Measurements from ENCODE around the gene PHOX2A.
"Not testable (repeated sequence)": the region's sequence is repeated elsewhere in the genome, so short reads cannot be mapped to it uniquely, and the experiment has no call there.

The PHOX2A gene

DNA sequence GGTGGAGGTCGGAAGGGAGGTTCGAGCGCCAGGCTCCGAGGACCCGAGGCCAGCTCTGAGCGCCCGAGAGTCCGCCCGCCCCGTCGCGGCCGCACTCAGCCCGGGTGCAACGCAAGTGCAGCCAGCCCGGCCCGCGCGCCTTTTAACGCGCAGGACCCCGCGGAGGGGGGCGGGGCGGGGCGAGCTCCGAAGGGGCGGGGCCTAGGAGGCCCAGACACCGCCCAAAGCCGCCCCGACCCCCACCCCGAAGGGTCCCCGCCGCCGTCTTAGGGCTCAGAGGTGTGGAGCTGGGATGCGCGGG is at the start of gene PHOX2A:
Gene PHOX2A, minus strand, starts transcription at position 117 of the 301 bp plus-strand sequence. CDS start 172 bp downstream, outside the sequence.
- DNase-seq, result no peak

DNA sequence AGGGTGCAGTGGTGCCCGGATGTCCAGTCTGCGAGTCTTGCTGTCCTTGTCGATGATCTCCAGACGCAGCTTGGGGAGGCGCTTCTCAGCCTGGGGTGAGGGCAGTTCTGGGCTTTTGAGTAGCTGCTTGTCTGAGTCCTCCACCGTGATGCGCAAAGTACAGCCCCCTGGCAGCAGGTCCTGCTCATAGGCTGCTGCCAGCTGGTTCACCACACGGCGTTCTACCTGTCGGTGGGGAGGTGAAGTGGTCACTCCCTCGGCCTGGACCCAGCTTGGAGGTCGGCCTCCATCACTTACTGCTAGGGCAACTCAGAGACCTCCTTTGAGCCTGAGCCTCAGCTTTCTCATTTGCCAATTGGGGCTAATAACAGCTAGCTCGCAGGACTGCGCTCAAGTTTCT is 49.4 kb upstream of the PHOX2A start:
- no peak for DNase-seq

DNA sequence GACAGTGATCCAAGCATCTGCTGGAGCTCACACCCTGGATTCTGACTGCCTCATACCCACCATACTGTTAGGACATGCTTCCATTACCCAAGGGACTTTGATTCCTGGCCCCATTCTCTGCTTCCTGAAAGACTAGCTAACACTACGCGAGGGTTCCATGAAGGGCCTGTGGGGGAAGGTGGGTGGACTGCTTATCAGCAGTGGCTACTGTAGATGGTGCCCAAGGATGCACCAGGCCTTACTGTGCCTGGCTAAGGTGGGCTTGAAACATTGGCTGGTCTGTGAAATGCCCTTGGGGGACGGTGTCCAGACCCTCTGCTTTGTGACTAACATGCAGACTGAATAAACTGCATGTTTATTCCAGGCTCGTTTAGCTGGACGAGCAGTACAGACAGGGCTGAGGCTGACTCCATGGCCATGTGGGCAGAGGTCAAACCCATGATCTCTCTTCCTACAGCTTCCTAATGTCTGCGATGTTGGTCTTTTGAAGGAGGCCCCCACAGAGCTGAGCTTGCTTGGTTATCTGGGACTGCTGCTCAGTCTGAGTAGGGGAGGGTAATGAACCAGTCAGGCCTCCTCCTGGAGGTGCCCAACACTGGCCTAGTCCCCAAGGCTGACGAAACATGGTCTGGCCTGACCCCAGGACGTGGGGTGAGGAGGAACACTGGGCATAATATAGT is 48.3 kb upstream of the PHOX2A start:
- no peak for DNase-seq

DNA sequence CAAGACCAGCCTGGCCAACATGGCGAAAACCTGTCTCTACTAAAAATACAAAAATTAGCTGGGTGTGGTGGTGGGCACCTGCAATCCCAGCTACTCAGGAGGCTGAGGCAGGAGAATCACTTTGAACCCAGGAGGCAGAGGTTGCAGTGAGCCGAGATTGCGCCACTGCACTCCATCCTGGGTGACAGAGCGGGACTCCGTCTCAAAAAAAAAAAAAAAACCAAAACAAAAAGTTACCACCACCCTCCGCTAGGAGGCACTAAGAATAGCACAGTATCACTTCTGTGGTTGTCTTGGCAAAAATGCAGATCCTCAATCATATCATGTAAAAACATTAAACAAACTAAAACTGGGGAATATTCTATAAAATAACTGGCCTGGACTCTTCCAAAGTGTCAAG is 46.8 kb upstream of the PHOX2A start:
- not testable (repeated sequence) for DNase-seq

DNA sequence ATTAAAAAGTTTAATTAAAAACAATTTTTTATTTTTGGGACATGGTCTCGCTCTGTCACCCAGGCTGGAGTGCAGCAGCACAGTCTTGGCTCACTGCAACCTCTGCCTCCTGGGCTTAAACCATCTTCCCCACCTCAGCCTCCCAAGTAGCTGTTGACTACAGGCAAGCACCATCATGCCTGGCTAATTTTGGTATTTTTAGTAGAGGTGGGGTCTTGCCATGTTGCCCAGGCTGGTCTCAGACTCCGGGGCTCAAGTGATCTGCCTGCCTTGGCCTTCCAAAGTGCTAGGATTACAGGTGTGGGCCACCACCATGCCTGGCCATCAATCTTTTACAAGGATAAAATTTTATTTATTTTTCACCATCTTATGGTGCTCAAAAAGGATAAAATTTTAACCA is 43.3 kb upstream of the PHOX2A start:
- no peak for DNase-seq

DNA sequence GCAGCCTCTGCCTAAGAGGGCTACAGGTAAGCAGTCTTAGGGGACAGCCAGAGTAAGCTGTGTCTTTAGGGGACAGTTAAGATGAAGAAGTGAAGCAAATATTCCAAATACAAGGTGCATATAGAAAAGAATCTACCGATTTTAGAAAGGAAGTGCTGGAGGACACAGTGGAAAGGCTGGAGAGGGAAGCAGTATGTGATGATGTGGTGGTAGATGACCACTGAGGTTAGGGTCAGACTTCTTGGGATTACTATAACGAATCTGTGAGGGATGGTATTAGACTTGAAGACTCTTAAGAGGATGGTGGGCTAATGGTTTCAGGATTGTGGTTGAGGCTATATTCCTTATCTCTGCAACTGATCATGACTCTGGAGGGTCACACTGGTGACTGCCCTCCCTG is 40.0 kb upstream of the PHOX2A start:
- no peak for DNase-seq

DNA sequence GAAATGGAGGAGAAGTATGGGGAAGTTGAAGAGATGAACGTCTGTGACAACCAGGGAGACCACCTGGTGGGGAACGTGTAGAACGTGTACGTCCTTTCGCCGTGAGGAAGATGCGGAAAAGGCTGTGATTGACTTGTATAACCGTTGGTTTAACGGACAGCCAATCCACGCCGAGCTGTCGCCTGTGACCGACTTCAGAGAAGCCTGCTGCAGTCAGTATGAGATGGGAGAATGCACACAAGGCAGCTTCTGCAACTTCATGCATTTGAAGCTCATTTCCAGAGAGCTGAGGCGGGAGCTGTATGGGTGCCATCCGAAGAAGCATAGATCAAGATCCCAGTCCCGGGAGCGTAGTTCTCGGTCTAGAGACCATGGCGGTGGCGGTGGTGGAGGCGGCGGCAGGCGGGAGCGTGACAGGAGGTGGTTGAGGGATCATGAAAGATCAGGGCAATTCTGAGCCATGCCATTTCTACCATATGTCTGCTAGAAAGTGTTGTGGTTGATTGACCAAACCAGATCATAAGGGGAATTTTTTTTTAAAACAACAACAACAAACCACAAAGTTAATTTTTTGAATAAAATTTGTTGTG is 36.8 kb upstream of the PHOX2A start:
- no peak for DNase-seq

DNA sequence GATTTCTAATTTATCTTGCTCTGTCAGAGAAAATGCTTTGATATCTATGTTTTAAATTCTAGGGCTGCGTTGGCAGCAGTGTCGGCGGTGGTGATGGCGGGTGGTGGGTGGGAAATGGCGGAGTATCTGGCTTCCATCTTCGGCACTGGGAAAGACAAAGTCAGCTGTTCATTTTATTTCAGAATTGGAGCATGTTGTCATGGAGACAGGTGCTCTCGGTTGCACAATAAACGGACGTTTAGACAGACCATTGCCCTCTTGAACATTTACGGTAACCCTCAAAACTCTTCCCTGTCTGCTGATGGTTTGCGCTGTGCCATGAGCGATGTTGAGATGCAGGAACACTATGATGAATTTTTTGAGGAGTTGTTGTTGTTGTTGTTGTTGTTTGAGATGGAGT is 36.1 kb upstream of the PHOX2A start:
- no peak for DNase-seq

DNA sequence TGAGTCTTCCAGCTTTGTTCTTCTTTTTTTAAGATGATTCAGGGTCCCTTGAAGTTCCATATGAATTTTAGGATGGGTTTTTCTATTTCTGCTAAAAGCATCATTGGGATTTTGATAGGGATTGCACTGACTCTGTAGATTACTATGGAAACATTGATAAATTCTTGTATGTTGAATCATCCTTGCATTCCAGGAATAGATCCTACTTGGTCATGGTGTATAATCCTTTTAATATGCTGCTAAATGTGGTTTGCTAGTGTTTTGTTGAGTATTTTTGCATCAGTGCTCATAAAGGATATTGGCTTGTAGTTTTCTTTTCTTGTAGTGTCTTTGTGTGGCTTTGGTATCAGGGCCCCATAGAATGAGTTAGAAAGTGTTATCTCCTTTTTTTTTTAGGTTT is 34.9 kb upstream of the PHOX2A start:
- DNase-seq, result no peak

DNA sequence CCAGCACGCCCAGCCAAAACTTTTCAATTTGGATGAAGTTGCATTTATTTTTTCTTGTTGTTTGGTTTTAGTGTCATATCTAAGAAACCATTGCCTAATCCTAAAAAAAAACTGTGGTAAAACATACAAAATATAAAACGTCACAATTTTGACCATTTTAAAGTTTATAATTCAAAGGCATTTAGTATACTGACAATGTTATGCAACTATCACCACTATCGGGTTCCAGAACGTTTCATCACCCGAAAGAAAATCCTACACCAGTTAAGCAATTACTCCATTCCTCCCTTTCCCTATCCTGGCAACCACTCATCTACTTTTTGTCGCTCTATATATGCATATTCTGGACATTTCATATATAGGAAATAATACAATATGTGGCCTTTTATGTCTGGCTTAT is 30.5 kb upstream of the PHOX2A start:
- DNase-seq, result no peak

DNA sequence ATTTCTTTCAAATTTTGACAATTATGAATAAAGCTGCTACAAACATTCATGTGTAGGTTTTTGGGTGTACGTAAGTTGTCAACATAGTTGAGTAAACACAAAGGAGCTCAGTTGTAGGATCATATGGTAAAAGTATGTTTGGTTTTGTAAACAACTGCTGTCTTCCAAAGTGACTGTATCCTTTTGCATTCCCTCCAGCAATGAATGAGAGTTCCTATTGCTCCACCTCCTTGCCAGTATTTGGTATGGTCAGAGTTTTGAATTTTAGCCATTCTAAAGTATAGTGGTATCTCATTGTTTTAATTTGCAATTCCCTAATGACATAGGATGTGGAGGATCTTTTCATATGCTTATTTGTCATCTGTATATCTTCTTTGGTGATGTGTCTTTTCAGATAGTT is 28.0 kb upstream of the PHOX2A start:
- DNase-seq, result no peak

DNA sequence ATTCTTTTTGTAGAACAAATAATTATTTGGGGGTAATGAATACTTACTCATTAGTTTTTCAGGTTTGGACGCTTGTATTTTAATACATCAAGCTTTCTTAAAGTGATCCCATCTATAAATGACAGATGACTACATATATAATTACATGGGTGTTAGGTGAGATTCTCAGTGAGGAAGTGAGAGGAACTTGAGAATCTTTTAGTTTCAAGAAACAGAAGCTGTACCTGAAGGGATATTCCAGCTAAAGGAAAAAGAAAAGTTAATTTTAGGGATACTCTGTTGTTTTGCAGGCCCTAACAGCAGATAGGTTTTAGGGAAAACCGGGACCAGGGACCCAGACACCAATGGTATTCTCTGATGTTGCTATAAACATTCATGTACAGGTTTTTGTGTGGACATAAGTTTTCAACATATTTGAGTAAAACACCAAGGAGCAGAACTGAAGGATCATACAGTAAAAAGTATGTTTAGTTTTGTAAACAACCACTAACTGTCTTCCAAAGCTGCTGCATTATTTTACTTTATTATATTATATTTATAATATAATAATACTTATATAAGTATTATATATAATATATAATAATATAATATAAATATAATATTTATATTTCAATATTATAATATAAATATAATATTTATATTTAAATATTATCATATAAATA is 24.1 kb upstream of the PHOX2A start:
- DNase-seq, result no peak

DNA sequence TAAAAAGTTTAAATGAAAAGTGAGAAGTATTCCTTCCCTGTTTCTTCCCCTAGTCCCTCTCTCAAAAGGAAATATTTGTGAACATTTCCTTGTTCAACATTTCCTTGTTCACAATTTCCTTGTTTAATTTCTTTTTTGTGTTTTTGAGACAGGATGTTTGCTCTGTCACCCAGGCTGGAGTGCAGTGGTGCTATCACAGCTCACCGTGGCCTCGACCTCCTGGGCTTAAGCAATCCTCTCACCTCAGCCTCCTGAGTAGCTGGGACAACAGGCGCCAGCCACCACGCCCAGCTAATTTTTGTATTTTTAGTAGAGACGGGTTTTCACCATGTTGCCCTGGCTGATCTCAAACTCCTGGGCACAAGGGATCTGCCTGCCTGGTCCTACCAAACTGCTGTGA is 23.0 kb upstream of the PHOX2A start:
- not testable (repeated sequence) for DNase-seq

DNA sequence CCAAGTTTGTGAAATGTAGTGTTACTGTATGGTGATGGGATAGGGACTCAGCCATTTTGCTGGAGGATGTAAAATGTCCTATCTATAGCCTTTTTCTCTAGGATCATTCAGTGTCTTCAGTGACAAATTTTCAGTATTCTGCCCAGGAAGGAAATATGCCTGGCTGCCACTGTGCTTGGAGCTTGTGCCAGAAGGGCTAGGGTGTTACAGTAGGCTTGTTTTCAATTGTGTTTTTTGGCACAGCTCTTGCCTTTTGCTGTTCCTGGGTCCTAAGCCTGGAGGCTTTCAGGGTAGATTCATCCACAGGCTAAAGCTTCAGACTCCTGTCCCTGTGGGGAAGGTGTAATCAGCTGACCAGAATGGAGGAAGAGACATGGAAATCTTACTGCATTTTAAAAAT is 22.0 kb upstream of the PHOX2A start:
- DNase-seq, result no peak

DNA sequence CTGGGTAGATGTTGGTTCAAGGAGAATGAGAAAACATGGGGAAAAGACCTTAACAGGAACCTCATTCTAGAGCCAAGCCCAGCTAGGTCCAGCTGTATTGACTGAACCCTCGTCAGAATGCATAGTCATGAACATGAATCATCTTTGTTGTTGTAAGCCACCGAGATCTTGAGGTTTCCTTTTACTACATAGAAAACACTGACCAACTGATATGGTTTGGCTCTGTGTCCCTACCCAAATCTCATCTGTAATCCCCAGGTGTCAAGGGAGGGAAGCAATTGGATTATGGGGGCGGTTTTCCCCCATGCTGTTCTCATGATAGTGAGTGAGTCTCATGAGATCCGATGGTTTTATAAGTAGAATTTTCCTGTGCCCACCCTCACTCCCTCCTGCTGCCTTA is 19.4 kb upstream of the PHOX2A start:
- DNase-seq, result no peak

DNA sequence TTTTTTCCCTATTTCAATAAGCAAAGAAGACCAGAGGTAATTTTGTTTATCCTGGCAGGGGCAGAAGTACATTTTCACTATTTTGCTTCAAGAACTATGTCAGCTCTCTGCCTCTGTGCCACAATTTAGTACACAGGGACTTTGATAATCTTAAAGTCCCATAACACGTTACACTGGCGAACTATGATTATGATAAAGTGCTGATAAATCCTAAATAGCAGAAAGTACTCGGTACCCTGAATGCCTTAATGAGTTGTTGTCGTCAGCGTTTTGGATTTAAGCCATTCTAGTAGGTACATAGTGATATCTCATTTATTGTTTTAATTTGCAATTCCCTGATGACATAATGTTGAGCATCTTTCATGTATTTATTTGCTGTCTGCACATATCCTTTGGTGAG is 16.6 kb upstream of the PHOX2A start:
- DNase-seq, result no peak

DNA sequence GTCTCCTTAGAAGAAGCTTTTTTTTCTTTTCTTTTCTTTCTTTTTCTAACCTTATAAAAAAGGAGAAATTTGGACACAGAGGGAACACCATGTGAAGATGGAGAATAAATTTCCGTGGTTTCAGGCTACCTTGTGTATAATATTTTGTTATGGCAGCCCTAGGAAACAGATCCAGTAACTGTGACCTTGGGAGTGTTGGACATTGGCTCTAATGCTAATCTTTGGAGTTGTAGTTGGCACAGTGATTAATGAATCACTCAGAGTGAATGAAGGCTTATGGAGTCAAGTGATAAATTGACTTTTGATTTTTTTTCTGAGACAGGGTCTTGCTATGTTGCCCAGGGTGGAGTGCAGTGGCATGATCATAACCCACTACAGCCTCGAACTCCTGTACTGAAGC is 15.5 kb upstream of the PHOX2A start:
- DNase-seq, result no peak

DNA sequence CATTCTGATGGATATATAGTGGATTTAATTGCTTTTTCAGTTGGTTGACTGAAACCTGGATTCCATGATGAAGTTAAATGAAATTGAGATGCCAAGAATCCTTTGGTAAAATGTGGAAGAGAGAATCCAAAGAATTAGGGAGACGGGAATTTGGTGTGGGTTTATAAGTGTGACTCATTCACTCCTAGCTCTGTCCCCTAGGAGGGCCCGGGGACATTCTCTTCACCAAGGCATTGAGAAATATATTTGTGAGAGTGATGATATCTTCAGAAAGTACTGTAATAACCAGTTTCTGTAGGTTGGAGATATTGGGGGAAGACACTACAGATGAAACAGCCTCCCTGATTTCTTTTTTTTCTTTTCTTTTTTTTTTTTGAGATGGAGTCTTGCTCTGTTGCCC is 13.6 kb upstream of the PHOX2A start:
- DNase-seq, result no peak

DNA sequence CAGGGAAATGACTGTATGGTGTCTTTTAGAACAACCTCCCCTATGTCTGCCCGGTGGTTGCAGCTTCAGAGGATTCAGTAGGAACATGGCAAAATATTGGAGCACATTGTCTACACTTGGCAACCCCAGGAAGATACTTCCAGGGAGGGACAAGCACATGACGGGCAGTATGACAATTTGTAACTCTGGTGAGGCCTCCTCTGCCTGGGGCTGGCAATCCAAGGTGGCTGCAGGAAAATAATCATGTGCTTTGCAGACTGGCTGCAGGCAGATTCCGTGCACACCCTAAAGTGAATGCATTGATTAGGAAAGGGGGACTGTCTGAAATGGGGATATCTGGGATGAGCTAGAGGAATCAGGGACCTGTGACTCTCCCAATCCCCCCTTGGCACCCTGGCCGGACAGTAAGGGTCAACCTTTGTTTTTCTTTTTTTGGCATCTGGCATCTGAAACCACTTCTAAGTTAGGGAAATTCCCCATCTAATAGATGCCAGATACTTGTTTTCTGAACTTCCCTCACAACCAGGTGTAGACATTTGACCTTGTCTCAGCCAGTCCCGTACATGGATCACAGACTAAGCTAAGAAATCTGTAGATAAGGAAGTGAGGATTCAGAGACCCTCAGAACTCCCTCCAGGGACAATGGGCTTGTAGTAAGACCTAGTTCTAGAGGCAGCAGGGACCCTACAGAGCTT is 10.5 kb upstream of the PHOX2A start:
- DNase-seq, result no peak

DNA sequence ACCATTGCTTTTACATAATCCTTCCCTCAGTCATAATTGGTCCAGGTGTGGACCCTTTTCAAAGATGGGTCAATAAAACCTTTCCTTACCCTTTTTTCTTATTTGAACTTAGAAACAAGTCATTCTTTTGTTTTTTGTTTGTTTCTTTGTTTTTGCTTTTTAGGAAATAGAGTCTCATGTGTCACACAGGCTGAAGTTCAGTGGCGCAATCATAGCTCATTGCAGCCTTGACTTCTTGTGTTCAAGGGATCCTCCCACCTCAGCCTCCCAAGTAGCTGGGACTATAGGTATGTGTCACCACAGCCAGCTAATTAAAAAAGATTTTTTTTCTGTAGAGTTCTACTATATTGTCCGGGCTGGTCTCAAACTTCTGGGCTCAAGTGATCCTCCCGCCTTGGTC is 9.4 kb upstream of the PHOX2A start:
- no peak for DNase-seq

DNA sequence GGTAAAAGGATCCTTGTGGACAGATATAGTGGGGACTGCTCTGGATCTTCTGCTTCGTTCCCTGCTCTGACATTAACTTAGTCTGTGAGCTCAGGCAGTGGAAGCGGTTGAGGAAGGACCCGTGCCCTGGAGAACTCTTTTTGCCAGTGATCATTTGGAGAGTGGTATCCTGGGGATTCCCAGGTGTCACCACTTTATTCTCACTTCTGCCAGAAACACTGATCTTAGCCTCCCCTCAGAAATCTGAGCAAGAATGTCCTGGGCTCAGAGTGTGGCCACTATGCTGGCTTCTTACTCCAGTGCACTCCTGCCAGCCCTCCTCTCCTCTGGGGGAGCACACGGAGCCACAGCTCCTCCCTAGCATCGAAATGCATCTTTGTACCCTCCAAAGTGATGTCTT is 7.6 kb upstream of the PHOX2A start:
- no peak for DNase-seq

DNA sequence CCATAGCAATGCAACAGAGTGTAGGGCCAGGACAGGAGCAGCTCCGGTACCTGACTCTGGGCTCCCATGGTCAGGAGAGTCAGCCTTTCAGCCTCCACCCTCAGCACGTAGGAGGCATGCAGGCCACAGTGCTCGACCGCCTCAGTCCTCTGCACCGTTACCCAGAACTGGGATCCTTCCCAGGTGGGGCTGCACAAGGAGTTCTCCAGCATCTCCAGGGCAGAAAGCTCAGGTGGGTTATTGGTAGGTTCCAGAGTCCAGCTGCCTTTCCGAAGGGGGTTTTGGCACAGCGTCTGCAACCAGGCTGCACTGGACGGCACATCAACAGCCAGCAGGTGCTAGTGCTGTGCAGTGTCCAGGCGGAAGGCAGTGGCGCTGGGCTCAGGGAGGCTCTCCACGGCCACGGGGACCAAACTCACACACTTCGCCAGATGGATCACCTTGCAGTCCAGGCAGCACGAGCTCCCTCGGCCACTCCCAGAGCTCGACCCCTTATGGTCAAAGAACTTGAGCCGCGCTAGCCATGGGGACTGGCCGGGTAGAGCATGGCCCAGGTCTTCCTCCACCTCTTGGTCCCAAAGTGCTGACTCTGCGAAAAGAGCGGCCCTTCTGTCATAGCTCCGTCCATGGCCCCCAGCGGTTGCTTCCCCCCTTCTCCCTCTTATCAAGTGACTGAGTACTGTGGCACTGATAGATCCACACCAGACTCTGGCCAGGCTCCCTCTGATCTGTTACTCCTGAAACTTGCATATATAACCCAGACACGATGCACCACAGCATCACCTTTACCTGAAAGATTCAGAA is 6.9 kb upstream of the PHOX2A start:
- no peak for DNase-seq

DNA sequence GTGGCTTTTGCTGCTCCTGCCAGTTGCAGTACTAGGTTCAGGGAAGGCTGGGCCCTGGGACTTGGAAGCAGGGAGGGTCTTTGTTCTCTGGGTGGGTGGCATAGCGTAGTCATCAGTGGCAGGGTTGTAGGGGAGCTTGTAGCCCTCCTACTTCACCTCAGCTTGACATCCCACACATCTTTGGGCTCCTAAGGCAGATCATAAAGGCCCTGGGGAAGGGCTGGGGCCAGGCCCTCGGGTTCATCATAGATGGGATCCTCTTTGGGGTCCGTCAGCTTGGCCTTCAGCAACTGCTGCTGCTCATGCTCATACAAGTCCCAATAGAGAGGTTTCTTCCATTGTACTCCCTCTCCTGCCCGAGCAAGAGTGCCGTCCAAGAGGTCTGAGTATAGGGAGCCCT is 6.0 kb upstream of the PHOX2A start:
- no peak for DNase-seq

Measured in activated naive CD4-positive, alpha-beta T cell (primary cell).